ENCODE data around the gene PLBD2. TPM values are rescaled to one million over a fixed set of nuclear protein-coding genes. Genes with fewer than 3 reads are reported as not detected.
A peak's percentile ranks its signal among the peaks of the same experiment; 100 is the strongest.

Gene PLBD2
- total and polyA plus RNA-seq, 2 donors (not counting 1 experiment from before 2014, with no cell fraction given): 11.9 to 35.5 TPM

GRCh38 chr12:113333877-113334785 is 24.3 kb upstream of the PLBD2 start:
- Histone ChIP-seq H4K20me1 (ENCODE audit: control insufficient read depth, extremely low read depth, insufficient read depth, low read length) (no peaks in the 10 kb centered on the region), H3K4me1 (ENCODE audit: control insufficient read depth, extremely low read depth, insufficient read depth, low read length) (no peaks in the 10 kb centered on the region), H3K4me3 (replicated peaks in 1 of 4; ENCODE audit: control extremely low read depth in 1 of 4, insufficient read depth in 1 of 4, low read depth in 3 of 4, low read length in 4 of 4) (peak overlapping the region; percentile 53 to 71 (median 62)), H3K9me3 (ENCODE audit: control insufficient read depth, insufficient read depth, low read depth, low read length) (no peaks in the 10 kb centered on the region), H2AFZ (ENCODE audit: low read length) (peak overlapping the region; percentile 15), H3K27ac (ENCODE audit: insufficient read depth, low read length) (peak overlapping the region; percentile 46), H3K36me3 (ENCODE audit: control insufficient read depth, insufficient read depth, low read length) (peaks cover 4% of the 10 kb centered on the region), H3K79me2 (ENCODE audit: control insufficient read depth, insufficient read depth, low read length) (no peaks in the 10 kb centered on the region), H3K27me3 (ENCODE audit: control insufficient read depth, insufficient read depth, low read length) (no peaks in the 10 kb centered on the region), H3K9ac (ENCODE audit: insufficient read depth, low read length) (peak overlapping the region; percentile 64), H3K4me2 (ENCODE audit: extremely low read depth, insufficient read depth, low read length) (peak overlapping the region; percentile 79)
- DNase-seq (ENCODE audit: low read depth in 2 of 2): no peak
- TF ChIP-seq, protein P1, sequence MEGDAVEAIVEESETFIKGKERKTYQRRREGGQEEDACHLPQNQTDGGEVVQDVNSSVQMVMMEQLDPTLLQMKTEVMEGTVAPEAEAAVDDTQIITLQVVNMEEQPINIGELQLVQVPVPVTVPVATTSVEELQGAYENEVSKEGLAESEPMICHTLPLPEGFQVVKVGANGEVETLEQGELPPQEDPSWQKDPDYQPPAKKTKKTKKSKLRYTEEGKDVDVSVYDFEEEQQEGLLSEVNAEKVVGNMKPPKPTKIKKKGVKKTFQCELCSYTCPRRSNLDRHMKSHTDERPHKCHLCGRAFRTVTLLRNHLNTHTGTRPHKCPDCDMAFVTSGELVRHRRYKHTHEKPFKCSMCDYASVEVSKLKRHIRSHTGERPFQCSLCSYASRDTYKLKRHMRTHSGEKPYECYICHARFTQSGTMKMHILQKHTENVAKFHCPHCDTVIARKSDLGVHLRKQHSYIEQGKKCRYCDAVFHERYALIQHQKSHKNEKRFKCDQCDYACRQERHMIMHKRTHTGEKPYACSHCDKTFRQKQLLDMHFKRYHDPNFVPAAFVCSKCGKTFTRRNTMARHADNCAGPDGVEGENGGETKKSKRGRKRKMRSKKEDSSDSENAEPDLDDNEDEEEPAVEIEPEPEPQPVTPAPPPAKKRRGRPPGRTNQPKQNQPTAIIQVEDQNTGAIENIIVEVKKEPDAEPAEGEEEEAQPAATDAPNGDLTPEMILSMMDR (conservative IDR thresholded peaks at IDR 0.05 in 1 of 2, IDR thresholded peaks at IDR 0.05 in 1 of 2; ENCODE audit: low read depth in 1 of 2, low read length in 2 of 2): no peak
- TF ChIP-seq EZH2 (IDR thresholded peaks at IDR 0.05; ENCODE audit: low read length, missing control alignments): no peak

- no peaks in the 10 kb centered on the region for H3K4me1 ChIP-seq (ENCODE audit: control insufficient read depth, extremely low read depth, insufficient read depth, low read length)
- H3K36me3 ChIP-seq (ENCODE audit: control insufficient read depth, insufficient read depth, low read length): peaks cover 4% of the 10 kb centered on the region
- no peaks in the 10 kb centered on the region for H3K27me3 ChIP-seq (ENCODE audit: control insufficient read depth, insufficient read depth, low read length)
- H4K20me1 ChIP-seq (ENCODE audit: control insufficient read depth, extremely low read depth, insufficient read depth, low read length): no peaks in the 10 kb centered on the region
- H3K79me2 ChIP-seq (ENCODE audit: control insufficient read depth, insufficient read depth, low read length): no peaks in the 10 kb centered on the region
- peak within 1 kb of the TSS; percentile 64 for H3K9ac ChIP-seq (ENCODE audit: insufficient read depth, low read length)
- peak within 1 kb of the TSS; percentile 79 for H3K4me2 ChIP-seq (ENCODE audit: extremely low read depth, insufficient read depth, low read length)
- DNase-seq (ENCODE audit: low read depth in 2 of 2): peak; percentile 67 to 68
- H3K27ac ChIP-seq (ENCODE audit: insufficient read depth, low read length): peak within 1 kb of the TSS; percentile 46
- H2AFZ ChIP-seq (ENCODE audit: low read length): peak within 1 kb of the TSS; percentile 67
- peak within 1 kb of the TSS; percentile 53 to 71 (median 62) for H3K4me3 ChIP-seq (replicated peaks in 1 of 4; ENCODE audit: control extremely low read depth in 1 of 4, insufficient read depth in 1 of 4, low read depth in 3 of 4, low read length in 4 of 4)
- no peaks in the 10 kb centered on the region for H3K9me3 ChIP-seq (ENCODE audit: control insufficient read depth, insufficient read depth, low read depth, low read length)
- TF ChIP-seq, protein P1 (conservative IDR thresholded peaks at IDR 0.05 in 1 of 2, IDR thresholded peaks at IDR 0.05 in 1 of 2; ENCODE audit: low read depth in 1 of 2, low read length in 2 of 2): no peak
- no peak for TF ChIP-seq EZH2 (IDR thresholded peaks at IDR 0.05; ENCODE audit: low read length, missing control alignments)
Observed at GRCh38 chr12:113334786-113335539, 23.4 kb upstream of the PLBD2 start, which contains the start of gene SLC8B1. Gene SLC8B1 (minus strand): TSS chr12:113335109. CDS start chr12:113332878, 2,231 bp downstream.

GRCh38 chr12:113339540-113339939 is 18.8 kb upstream of the PLBD2 start:
- Histone ChIP-seq H4K20me1 (ENCODE audit: control insufficient read depth, extremely low read depth, insufficient read depth, low read length) (no peaks in the 10 kb centered on the region), H3K9ac (ENCODE audit: insufficient read depth, low read length) (no peak overlapping the region), H2AFZ (ENCODE audit: low read length) (no peak overlapping the region), H3K79me2 (ENCODE audit: control insufficient read depth, insufficient read depth, low read length) (no peaks in the 10 kb centered on the region), H3K27ac (ENCODE audit: insufficient read depth, low read length) (no peak overlapping the region), H3K27me3 (ENCODE audit: control insufficient read depth, insufficient read depth, low read length) (peaks cover 6% of the 10 kb centered on the region), H3K36me3 (ENCODE audit: control insufficient read depth, insufficient read depth, low read length) (no peaks in the 10 kb centered on the region), H3K4me1 (ENCODE audit: control insufficient read depth, extremely low read depth, insufficient read depth, low read length) (no peaks in the 10 kb centered on the region), H3K4me2 (ENCODE audit: extremely low read depth, insufficient read depth, low read length) (no peak overlapping the region), H3K4me3 (replicated peaks in 1 of 4; ENCODE audit: control extremely low read depth in 1 of 4, insufficient read depth in 1 of 4, low read depth in 3 of 4, low read length in 4 of 4) (no peak overlapping the region), H3K9me3 (ENCODE audit: control insufficient read depth, insufficient read depth, low read depth, low read length) (no peaks in the 10 kb centered on the region)
- no peak for TF ChIP-seq EZH2 (IDR thresholded peaks at IDR 0.05; ENCODE audit: low read length, missing control alignments)
- TF ChIP-seq, protein P1 (conservative IDR thresholded peaks at IDR 0.05 in 1 of 2, IDR thresholded peaks at IDR 0.05 in 1 of 2; ENCODE audit: low read depth in 1 of 2, low read length in 2 of 2): no peak
- no peak for DNase-seq (ENCODE audit: low read depth in 2 of 2)
